Stomach smooth muscle (tissue), 2 donors: ENCODE data around the gene C2orf76.
"Not testable (repeated sequence)": the region's sequence is repeated elsewhere in the genome, so short reads cannot be mapped to it uniquely, and the experiment has no call there.

Source experiments
- H3K27ac ChIP-seq: one replicate; pipeline ENCODE4 v1.7.0; 2013; ENCODE audit warnings: mild to moderate bottlenecking, low read length, inconsistent platforms
- H3K27me3 ChIP-seq, 2 donors: one replicate each; pipeline ENCODE4 v1.7.0; 2013; ENCODE audit warnings: low read length in 2 of 2; ENCODE audit not compliant: insufficient read depth in 2 of 2, control insufficient read depth in 1 of 2
- H3K36me3 ChIP-seq, 2 donors: one replicate each; pipeline ENCODE4 v1.7.0; 2013; ENCODE audit warnings: low read length in 2 of 2; ENCODE audit not compliant: control insufficient read depth in 2 of 2, insufficient read depth in 2 of 2
- H3K4me1 ChIP-seq: one replicate; pipeline ENCODE4 v1.7.0; 2013; ENCODE audit warnings: low read length; ENCODE audit not compliant: control insufficient read depth, insufficient read depth
- H3K4me3 ChIP-seq, 2 donors: one replicate each; pipeline ENCODE4 v1.7.0; 2013; ENCODE audit warnings: low read length in 2 of 2
- H3K9ac ChIP-seq, 2 donors: one replicate each; pipeline ENCODE4 v1.7.0; 2013; ENCODE audit warnings: low read length in 2 of 2, mild to moderate bottlenecking in 1 of 2
- H3K9me3 ChIP-seq, 2 donors: one replicate each; pipeline ENCODE4 v1.7.0; 2013; ENCODE audit warnings: low read length in 2 of 2; ENCODE audit not compliant: control insufficient read depth in 2 of 2
- donor health status: healthy.
- donor health status: Pancreatic carcinoma.

Gene C2orf76

DNA sequence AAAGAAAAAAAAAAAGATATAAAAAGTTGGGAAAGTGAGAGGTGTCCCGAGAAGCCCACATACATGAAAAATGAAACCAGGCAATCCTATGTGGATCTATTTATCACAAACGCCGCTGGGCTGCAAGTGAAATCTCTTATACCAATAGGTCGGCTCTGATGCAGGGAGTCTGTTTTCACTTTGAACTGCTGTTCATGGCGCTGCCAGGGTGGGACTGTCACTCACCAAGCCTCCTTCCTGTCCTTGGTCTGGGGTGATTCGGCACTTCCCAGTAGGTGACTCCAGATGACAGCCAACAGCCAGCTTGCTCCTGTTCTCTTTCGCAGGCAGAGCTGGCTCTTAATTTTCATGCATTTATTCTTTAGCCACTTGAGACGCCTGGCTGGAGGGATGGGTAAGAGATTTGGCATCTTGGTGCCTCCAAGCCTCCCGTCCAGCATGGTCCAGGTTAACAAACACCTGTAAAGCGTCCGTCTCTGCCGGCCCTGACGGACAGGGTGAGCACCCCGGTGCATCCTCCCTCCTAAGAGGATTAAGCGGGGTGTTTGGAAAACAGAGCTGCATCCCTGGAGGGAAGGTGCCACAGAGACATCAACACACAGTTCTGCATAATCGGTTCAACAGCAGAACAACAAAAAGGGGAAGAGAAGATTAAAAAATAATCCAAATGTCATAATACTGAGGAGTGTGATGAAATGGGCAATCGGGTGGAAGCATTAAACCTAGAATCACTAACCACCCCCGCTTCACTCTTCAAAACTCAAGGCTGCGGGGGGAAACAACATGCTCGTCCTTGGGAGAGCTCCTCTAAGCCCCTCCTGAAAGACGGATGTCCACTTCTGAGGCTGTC is 84.3 kb downstream of the C2orf76 start:
- H3K9ac ChIP-seq, result no peak overlapping the region
- no peak overlapping the region for H3K27ac ChIP-seq
- no peak overlapping the region for H3K4me3 ChIP-seq
- no peaks in the 10 kb centered on the region for H3K9me3 ChIP-seq
- H3K4me1 ChIP-seq, result peaks cover 8% of the 10 kb centered on the region
- peaks cover 0 to 5% of the 10 kb centered on the region in 2 donors for H3K36me3 ChIP-seq
- H3K27me3 ChIP-seq, result no peaks in the 10 kb centered on the region

DNA sequence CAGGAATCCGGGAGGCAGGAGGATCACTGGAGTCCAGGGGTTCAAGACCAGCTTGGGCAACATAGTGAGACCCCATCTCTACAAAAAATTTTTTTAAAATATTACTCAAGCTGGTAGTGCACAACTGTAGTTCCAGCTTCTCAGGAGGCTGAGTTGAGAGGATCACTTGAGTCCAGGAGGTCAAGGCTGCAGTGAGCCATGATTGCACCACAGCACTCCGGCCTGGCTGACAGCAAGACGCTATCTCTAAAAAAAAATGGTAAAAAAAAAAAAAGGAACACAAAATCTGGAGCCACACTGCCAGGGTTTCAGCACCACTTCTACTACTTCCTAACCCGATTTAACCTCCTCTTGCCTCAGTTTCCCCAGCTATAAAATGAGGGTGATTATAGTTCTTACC is 86.0 kb downstream of the C2orf76 start:
- Histone ChIP-seq H3K27ac (no peak overlapping the region), H3K9me3 (no peaks in the 10 kb centered on the region), H3K4me1 (peaks cover 8% of the 10 kb centered on the region), H3K36me3 (no peaks in the 10 kb centered on the region), H3K27me3 (no peaks in the 10 kb centered on the region), H3K9ac (no peak overlapping the region), H3K4me3 (no peak overlapping the region)

DNA sequence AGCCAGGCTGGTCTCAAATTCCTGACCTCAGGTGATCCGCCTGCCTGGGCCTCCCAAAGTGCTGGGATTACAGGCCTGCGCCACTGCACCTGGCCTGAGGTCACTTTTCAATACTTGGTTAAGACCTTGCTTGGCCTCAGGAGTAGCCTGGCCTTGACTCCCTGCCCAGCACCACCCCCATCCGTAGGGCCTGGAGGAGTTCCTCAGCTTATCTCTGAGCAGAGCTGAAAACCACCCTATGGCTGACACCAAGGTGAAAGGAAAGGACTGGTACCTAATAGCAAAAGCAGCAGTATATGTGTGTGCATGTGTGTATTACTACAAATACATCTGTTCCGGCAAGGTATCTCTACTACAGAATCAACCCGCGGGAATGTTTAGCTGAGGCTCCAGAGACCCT is 87.0 kb downstream of the C2orf76 start:
- Histone ChIP-seq H3K36me3 (no peaks in the 10 kb centered on the region), H3K9ac (no peak overlapping the region), H3K27me3 (no peaks in the 10 kb centered on the region), H3K27ac (no peak overlapping the region), H3K9me3 (no peaks in the 10 kb centered on the region), H3K4me1 (peaks cover 8% of the 10 kb centered on the region), H3K4me3 (no peak overlapping the region)

DNA sequence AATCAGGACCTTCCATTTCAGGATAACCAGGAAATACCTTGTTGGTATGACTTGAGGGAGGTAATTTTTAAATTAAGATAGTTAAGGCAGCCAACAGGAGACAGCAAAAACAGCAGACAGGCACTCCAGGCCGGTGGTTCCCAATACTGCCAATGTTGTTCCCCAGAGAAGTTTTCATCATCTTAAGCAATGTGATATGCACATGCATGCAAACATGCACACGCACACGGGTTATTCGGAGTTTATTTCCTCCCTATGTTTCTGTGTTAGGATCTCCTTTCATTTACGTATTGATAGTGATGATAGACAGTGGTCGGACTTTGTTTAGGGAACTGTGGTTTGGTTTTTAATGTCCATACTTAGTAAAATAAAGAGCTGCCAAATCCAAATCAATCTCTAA is 87.7 kb downstream of the C2orf76 start:
- Histone ChIP-seq H3K4me3 (no peak overlapping the region), H3K36me3 (no peaks in the 10 kb centered on the region), H3K9me3 (no peaks in the 10 kb centered on the region), H3K27me3 (no peaks in the 10 kb centered on the region), H3K4me1 (peaks cover 8% of the 10 kb centered on the region), H3K27ac (no peak overlapping the region), H3K9ac (no peak overlapping the region)

DNA sequence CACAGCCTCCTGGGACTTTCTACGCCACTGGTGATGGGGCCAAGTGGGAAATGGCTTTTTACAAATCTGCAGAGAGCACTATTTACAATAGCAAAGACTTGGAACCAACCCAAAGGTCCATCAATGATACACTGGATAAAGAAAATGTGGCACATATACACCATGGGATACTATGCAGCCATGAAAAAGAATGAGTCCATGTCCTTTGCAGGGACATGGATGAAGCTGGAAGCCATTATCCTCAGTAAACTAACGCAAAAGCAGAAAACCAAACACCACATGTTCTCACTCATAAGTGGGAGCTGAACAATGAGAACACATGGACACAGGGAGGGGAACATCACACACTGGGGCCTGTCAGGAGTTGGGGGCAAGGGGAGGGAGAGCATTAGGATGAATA is 88.2 kb downstream of the C2orf76 start:
- not testable (repeated sequence) for H3K9me3 ChIP-seq, H3K27ac ChIP-seq, H3K4me1 ChIP-seq, H3K4me3 ChIP-seq, H3K36me3 ChIP-seq, H3K9ac ChIP-seq, H3K27me3 ChIP-seq

DNA sequence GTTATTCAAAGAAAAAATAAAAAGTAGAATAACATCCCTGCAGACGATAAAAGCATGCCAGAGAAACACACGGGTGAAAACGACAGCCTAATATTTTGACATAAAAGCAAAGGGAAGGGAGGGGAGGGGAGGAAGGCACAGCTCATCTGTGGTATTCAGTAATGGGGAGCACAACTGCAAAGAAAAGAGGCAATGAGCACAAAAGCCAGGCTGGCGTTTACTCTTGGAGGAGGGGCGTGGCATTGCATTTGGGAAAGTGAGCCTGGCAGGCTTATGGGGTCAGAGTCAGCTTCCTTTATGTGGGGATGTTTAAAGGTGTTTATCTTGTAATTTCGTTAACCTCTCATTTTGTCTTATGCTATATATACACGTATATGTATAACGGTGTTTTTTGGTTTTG is 89.8 kb downstream of the C2orf76 start:
- Histone ChIP-seq H3K27me3 (no peaks in the 10 kb centered on the region), H3K4me3 (no peak overlapping the region)

DNA sequence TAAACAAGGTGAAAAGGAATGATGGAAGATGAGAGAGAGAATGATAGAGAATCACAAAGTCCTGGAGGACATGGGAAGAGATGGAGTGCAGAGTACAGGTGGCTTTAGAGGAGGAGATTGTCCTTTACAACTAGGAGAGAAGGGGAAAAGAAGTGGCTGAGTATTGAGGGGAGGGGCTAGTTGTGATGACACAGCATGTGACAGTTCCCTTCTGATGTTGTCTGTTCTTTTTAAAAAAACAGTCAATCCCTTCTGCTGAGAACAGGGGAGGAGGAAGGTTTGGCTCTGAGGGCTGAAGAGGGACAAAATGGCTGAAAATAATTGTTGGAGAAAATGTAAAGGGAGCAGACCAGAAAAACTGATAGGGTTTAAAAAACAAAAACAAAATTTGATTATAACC is 99.0 kb downstream of the C2orf76 start:
- no peaks in the 10 kb centered on the region for H3K27me3 ChIP-seq
- H3K4me3 ChIP-seq, result no peak overlapping the region
- no peak overlapping the region for H3K9ac ChIP-seq
- H3K27ac ChIP-seq, result no peak overlapping the region
- H3K9me3 ChIP-seq, result peaks cover 4 to 8% of the 10 kb centered on the region in 2 donors
- no peaks in the 10 kb centered on the region for H3K36me3 ChIP-seq
- H3K4me1 ChIP-seq, result no peaks in the 10 kb centered on the region

More for the DNA sequence above, 89.8 kb downstream of the C2orf76 start:
- Histone ChIP-seq H3K9me3 (no peaks in the 10 kb centered on the region), H3K36me3 (no peaks in the 10 kb centered on the region), H3K27ac (no peak overlapping the region), H3K9ac (no peak overlapping the region), H3K4me1 (no peaks in the 10 kb centered on the region)

DNA sequence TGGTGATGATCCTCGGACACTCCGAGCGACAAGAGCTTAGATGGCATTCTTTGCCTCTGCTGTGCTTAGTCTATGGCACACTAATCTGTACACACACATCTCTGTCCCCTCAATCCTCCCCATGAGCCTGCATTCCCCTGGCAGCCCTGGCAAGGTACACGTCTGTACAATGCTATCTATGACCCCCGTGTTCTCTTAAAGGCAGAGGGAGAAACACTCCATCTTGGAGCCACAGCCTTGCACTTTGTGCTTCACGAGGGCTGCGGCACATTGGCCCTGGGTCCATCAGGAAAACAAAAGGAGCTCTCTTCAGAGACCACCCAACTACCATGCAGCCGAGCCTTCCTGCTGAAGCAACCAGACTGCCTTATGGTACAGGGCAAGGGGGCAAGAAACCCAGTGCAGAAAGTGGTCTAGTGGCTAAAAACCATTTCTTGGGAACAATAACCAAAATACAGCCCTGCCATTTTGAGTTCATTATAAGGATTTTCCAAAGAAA is 100.5 kb downstream of the C2orf76 start:
- H3K4me1 ChIP-seq, result no peaks in the 10 kb centered on the region
- H3K27me3 ChIP-seq, result no peaks in the 10 kb centered on the region
- no peaks in the 10 kb centered on the region for H3K36me3 ChIP-seq
- no peak overlapping the region for H3K27ac ChIP-seq
- H3K9ac ChIP-seq, result no peak overlapping the region
- H3K4me3 ChIP-seq, result no peak overlapping the region
- peaks cover 4 to 8% of the 10 kb centered on the region in 2 donors for H3K9me3 ChIP-seq

DNA sequence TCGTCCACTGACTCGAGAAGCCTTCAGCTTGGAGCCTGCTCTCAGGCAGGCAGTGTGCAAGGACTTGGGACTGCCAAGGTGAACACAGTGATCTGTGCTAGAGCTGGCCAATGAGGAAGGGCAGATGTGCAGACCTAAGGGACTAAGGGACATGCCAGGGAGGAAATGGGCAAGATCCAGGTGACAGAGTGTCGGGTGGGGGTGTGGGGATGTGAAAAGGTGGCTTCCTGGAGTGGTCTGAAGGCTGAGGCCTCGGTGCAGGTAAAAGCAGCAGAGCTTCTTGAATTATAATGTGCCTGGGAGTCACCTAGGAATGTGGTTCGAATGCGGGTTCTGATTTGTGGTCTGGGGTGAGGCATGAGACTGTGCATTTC is 101.0 kb downstream of the C2orf76 start:
- no peaks in the 10 kb centered on the region for H3K4me1 ChIP-seq

DNA sequence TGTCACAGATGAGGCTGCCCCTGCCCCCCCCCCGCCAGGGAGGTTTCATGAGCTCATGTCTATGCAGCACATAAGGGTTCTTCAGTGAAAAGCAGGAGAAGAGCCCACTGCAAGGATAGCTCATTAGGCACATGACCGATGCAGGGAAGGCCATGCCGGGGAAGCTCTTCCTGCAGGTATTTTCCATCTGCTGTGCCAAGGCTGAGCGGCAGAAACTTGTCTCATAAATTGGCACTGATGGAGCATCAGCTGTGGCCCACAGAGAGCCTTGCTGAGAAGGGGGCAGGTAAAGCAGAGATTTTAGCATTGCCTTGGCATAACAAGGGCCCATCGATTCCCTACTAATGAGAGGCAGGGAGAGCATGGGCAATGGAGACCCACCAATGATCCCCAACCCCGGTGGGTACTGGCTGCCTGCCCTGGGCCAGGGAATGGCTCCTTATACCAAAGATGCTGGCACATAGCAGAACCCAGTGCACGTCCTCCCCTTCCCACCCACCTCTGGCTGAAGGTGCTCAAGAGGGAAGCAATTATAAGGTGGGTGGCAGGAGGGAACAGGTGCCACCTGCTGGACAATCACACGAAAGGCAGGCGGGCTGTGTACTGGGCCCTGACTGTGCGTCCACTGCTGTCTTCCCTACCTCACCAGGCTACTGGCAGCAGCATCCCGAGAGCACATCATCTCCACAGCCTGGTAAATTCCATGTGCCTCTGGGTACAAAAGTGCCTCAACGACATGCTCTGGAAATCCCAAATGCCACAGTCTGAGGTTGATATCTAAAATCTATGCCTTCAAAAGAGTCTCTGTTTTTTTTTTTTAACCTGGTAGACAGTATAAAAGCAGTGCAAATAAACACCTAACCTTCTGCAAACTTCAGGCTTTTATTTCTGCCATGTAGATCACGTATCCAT is 101.6 kb downstream of the C2orf76 start:
- no peak overlapping the region for H3K9ac ChIP-seq
- H3K27me3 ChIP-seq, result no peaks in the 10 kb centered on the region
- H3K36me3 ChIP-seq, result no peaks in the 10 kb centered on the region
- no peak overlapping the region for H3K4me3 ChIP-seq
- peaks cover 0 to 1% of the 10 kb centered on the region in 2 donors for H3K9me3 ChIP-seq
- no peaks in the 10 kb centered on the region for H3K4me1 ChIP-seq
- no peak overlapping the region for H3K27ac ChIP-seq

More for the DNA sequence above, 101.0 kb downstream of the C2orf76 start:
- H3K36me3 ChIP-seq, result no peaks in the 10 kb centered on the region
- H3K4me3 ChIP-seq, result no peak overlapping the region
- no peak overlapping the region for H3K9ac ChIP-seq
- no peak overlapping the region for H3K27ac ChIP-seq
- no peaks in the 10 kb centered on the region for H3K27me3 ChIP-seq
- peaks cover 4 to 7% of the 10 kb centered on the region in 2 donors for H3K9me3 ChIP-seq
